HG03025 (cell line): ENCODE data around the gene PPP1R14C.

Source experiments
- ATAC-seq: cut with Tn5 transposase; IDR thresholded peaks from one replicate; pipeline ENCODE4 v1.9.1; 2021; ENCODE audit warnings: mild to moderate bottlenecking, moderate library complexity; ENCODE audit not compliant: unreplicated experiment, low FRiP score

The PPP1R14C gene, protein sequence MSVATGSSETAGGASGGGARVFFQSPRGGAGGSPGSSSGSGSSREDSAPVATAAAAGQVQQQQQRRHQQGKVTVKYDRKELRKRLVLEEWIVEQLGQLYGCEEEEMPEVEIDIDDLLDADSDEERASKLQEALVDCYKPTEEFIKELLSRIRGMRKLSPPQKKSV

DNA sequence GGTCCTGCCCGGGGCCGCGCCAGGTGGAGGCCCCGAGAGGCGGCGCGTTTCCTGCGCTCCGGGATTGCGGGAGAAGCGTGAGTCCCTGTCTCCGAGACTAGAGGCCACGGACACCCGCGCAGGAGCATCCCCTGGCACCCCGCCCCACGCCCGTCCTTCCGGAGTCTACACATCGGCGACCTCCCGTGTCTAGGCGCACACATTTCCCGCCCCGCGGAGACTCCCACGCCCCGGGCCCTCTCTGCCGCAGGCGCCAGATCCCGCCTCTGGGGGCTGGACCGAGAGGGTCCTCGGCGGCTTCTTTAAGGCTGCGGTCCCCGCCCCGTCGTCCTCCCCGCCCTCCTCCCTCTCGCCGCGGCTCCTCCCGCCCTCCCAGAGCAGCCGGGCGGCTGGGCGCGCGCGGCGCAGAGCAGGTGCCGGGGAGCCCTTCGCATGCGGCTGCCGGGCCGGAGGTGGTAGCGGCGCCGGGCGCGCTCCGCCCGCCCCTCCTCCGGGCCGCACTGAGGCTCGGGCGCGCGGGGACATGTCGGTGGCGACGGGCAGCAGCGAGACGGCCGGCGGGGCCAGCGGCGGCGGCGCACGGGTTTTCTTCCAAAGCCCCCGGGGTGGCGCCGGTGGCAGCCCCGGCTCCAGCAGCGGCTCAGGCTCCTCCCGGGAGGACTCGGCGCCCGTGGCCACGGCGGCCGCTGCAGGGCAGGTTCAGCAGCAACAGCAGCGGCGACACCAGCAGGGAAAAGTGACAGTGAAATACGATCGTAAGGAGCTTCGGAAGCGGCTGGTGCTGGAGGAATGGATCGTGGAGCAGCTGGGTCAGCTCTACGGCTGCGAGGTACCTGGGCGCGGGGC lies at the start of gene PPP1R14C:
TSS of gene PPP1R14C (plus strand) at position 375 of the 846 bp plus-strand sequence. CDS start at position 524, 149 bp downstream.
- ATAC-seq = no peak

DNA sequence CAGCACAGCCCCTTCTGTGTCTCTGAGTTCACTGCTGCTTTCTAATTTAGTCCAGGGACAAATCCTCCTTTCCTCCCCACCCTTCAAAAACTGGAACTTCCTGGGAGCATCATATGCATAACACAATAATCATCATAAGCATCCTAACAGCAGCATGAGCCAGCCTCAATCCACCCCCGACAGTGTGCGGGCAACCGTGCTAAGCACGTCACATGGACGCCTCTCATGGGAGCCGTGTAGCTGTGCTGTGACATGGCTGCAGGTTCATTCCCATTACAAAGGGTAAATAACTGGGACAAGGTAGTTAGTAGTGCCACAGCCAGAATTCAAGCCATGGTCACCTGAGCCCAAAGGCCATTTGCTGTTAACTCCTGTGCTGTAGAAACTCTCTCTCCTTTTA lies 49.4 kb upstream of the PPP1R14C start:
- no peak for ATAC-seq

DNA sequence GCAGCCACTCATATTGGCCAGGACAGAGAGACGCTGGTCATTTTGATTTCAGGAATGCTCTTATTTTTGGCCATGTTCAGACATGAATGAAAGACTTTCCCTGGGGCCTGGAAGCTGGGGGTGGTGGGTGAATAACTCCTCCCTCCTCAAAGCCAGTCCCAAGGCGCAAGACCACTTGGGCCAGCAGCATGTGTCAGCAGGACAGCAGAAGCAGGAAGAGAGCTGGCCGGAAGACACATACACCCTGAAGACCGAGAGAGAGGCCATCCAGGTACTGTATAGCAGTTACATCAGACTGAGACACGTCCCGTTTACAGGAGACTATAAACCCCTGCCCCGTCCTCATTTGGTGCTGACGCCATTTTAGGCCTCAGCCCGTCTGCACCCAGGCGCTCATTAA lies 44.7 kb upstream of the PPP1R14C start:
- ATAC-seq = no peak

DNA sequence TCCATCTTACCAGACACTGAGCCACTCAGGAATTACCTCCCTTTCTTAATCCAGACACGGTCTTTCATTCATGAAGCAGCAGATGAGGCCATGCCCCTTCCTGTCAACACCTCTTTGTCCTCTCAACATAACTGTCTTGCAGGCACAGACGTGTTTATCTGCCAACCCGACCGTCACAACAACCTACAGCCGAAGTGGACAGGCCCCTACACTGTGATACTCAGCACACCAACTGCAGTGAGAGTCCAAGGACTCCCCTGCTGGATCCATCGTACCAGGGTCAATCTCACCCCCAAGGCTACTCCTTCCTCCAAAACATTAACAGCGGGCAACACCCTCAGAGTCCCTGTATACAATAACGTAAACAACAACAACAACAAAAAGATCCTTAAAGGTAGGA lies 43.3 kb upstream of the PPP1R14C start:
- no peak for ATAC-seq

DNA sequence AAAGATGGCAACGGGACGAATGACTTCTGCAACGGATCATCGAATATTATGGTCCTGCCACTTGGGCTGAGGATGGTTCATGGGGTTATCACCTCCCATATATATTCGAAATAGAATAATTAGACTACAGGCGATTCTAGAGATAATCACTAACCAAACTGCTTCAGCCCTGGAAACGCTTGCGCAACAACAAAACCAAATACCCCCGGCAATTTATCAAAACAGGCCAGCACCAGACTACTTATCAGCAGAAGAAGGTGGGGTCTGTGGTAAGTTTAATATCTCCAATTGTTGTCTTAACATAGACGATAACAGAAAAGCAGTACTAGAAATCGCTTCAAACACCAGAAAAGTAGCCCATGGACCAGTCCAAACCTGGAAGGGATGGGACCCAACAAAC lies 42.9 kb upstream of the PPP1R14C start:
- ATAC-seq = no peak

DNA sequence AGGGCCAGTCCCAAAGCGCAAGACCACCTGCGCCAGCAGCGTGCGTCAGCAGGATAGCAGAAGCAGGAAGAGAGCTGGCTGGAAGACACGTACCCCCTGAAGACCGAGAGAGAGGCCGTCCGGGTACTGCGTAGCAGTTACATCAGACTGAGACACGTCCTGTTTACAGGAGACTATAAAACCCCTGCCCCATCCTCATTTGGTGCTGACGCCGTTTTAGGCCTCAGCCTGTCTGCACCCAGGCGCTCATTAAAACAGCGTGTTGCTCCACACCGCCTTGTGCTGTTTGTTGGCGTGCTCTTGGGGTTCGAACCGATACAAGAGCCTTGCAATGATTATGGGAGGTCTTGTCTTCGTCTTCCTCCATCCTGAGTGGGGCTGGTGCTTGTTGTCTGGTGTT lies 42.1 kb upstream of the PPP1R14C start:
- no peak for ATAC-seq

DNA sequence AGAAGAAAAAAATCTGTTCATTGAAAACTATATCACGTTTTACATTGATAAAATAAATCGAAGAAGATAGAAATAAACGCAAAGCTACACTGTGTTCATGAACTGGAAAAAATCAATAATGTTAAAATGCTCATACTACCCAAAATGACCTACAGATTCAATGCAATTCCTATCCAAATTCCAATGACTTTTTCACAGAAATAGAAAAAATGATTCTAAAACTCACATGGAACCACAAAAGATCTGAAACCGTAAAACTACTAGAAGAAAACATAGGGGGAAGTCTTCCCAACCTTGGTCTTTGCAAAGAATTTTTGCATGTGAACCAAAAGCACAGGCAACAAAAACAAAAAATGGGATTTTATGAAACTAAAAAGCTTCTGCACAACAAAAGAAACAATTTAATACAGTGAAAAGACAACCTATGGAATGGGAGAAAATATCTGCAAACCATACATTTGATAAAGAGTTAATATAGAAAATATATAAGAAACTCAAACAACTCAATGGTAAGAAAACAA lies 40.0 kb upstream of the PPP1R14C start:
- ATAC-seq = no peak

DNA sequence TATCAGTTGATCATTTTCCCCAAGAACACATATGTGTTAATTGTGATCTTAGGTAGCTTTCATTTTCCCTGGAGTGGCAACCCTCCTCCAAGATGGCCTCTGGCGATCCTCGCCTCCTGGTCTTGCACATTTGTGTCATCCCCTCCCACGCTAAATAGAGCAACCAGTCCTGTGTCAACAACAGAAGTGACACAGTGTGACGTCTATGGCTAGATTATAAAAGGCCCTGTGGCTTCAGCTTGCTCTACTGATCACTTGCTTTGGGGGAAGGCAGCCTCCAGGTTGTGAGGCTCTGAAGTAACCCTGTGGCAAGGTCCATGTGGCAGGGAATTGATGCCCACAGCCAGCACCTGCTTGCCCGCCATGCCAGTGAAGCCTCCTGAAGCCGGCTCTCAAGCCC lies 30.6 kb upstream of the PPP1R14C start:
- ATAC-seq = no peak

DNA sequence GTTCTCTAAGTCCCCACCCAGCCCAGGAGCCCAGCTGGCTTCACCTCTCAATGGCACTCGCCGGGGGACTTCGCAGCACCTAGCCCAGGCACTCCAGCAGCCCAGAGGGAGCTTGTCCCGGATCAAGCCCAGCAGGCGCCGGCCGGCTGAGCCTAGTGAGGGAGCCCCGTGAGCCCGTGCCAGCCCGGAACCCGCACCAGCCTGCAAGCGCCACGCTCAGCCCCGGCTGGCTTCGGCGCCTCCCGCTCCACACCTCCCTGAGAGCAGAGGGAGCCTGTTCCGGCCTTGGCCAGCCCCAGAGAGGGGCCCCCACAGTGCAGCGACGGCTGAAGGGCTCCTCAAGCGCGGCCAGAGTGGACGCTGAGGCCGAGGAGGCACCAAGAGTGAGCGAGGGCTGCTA lies 27.1 kb upstream of the PPP1R14C start:
- no peak for ATAC-seq

DNA sequence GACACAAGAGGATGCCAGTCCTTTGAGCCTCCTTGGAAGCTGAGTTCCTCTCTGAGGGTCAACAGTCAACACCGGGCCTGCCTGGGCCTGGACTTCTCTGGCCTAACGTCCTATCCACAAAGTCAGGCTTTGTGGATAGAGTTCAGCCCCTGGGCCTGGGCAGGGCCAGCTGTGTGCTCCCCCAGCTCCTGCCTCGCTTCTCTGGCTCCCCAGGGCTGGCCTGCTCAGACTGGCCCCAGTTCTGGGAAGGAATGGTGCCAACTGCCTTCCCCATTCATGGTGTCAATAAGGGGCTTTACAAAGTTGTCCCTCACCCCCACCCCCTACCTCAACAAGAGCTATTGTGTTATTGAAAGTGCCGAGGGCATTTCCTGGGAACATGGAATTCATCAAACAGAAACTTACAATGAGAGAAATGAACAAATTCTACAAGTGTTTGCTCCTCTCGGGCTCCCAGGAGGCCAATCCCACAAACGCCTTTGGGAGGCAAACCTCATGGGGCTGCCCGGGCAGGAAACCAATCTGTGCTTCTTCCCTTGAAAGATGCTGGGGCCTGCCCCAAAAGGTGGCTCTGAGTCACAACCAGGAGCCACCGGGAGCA lies 26.5 kb upstream of the PPP1R14C start:
- no peak for ATAC-seq

DNA sequence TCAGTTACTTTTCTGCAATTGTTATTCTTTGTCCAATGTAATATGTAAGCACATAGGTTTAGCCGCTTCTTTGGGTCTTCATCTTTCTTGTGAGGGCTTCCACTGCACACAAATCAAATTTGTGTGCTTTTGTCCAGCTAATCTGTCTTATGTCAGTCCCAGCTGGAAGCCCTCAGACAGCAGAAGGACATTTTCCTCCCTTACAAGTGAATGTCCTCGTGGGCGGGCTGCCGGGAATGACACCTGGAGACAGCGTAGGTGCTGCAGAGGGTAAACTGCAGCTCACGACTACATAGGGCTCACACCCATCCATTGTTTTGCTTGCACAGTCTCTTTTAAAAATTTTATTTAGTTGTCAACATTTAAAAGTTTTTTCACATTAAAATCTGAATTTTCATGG lies 24.6 kb upstream of the PPP1R14C start:
- no peak for ATAC-seq

DNA sequence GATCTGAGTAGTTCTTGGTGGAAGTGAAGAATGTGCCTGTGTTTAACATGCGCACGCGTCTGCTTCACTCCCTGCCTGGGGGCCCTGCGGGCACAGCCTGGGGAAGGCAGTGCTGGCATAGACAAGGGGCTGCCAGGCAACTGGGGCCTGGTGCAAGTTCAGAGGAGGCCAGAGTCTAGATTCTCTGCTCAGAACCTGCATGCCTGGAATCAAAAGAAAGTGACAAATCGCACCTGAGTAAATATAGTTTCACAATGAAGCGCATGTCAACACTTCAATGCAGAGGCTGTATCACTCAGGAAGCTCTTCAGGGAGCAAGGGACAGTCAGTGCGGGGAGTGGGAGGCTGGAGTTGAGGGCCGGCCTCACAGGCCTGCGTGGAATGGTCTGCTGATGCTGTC lies 24.2 kb upstream of the PPP1R14C start:
- ATAC-seq = no peak

DNA sequence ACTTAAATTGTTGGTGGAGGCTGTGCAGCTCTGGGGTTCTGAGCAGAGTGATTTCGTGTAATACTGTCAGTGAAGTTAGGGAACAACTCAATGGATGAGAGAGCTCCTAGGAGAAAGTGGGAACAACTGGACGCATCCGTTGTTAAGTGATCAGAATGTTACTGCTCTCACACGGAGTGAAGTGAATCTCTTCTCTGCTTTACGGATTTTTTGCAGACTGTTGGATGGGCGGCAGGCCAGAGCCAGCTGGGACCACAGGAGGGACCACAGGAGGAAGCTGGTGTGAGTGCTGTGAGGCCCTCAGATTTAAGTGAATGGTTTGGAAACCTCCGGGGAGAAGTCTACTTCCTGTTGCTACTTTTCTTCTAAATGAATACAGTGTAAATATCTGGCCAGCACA lies 23.7 kb upstream of the PPP1R14C start:
- ATAC-seq = no peak

DNA sequence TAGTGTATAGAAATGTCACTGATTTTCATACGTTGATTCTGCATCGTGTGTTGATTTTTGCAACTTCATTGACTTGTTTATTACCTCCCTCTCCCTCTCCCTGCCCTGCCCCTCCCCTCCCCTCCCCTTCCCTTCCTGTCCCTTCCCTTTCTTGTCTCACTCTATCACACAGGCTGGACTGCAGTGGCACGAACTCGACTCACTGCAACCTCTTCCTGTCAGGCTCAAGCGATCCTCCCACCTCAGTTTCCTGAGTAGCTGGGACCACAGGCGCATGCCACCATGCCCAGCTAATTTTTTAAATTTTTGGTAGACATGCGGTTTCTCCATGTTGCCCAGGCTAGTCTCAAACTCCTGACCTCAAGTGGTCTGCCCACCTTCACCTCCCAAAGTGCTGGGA lies 19.2 kb upstream of the PPP1R14C start:
- ATAC-seq = no peak

DNA sequence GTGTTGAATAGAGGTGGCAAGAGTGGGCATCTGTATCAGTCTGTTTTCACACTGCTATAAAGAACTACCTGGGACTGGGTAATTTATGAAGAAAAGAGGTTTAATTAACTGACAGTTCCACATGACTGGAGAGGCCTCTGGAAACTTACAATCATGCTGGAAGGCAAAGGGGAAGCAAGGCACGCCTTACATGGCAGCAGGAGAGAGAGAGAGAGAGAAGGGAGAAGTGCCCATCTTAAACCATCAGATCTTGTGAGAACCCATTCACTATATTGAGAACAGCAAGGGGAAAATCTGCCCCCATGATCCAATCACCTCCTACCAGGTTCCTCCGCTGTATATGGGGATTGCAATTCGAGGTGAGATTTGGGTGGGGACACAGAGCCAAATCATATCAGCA lies 18.6 kb upstream of the PPP1R14C start:
- no peak for ATAC-seq

DNA sequence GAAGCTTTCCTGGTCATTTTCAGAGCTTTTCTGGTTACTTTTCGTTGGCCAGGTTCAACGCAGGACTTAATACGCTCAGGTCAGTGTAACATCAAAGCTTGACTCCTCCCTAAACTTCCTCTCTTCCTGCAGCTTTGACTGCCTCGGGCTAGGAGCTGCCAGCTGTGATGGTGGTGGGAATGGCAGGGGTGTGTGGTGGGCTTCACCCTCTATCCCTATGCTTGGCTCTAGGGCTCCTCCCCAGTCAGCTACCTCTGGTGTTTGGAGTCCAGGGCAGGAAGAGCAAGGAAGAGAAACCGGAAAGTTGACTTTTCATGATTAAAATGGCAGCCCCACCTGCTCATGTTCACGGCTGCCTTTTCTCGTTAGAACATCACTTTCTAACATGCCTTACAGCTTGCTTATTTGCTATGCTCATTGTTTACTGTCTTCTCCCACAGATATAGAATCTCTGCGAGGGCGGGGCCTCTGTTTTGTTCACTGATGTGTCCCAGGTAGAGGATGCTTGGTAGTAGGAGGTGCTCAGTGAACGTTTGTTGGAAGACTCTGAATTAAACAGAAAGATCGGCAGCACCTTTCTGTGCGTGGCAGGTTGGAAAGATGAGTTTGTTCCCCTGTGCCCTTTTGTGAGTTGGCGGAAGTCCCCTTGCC lies 16.1 kb upstream of the PPP1R14C start:
- no peak for ATAC-seq

DNA sequence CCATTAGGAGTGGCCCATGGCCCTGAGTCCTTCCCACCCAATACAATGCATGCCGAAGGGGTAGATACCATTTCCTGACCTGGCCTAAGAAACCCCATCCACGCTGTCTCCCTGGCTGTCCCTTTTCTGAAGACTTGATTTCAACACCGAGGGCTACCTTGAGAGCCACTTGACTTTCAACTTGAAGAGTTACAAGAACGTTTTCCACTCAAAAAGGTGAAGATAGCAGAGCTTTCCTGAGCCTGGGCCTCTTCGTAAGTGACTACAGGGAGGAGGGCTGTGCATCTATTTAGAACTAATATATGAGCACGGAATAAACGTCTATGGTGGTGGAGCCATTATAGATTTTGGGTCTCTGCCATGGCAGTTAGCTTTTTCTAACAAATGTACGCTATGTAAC lies 14.4 kb upstream of the PPP1R14C start:
- no peak for ATAC-seq

DNA sequence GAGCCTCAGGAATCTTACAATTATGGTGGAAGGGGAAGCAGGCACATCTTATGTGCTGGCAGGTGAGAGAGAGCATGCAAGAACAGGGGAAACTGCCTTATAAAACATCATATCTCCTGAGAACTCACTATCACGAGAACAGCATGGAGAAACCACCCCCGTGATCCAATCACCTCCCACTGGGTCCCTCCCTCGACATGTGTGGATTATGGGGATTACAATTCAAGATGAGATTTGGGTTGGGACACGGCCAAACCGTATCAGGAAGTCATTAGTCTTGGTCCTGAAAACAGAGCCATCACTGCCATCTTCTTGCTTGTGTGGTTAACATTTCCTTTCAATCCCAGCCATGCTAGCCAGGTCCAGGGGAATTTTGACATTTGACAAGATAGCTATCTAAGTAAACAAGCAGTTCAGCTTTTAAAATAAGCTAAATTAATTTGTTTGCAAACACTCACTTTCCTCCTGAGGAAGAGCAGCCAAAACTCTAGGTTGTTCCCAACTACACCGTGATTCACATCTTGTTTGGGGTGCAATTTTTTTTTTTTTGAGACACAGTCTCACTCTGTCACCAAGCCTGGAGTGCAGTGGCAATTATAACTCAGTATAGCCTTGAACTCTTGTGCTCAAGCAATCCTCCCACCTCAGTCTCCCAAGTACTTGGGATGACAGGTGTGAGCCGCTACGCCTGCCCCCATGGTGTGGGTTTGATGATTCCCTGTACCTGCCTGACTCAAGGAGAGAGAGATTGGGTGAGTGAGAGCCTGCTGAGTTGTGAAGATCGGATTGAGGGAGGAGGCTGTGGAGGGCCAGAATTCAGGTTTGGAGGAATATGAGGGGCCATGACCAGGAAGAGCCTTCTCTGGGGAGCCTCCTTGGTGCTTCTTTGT lies 13.0 kb upstream of the PPP1R14C start:
- ATAC-seq = no peak

DNA sequence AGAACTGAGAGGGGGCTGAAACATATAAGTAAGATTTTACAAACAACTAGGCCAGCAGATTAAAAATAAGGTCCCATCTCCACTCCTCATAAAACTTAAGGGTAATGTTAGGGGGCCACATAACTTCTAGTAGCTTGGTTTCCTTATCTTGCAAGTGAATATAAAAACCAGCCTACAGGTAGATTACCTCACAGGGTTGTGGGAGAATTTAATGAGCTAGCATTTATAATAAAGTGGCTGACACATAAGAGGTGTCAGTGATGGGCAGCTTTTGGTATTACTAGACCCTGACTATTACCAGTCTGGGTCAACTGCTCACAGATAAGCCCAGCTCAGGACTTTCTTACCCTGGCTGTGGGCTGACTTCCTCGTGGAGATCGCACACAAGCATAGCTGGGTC lies 9.2 kb upstream of the PPP1R14C start:
- no peak for ATAC-seq

DNA sequence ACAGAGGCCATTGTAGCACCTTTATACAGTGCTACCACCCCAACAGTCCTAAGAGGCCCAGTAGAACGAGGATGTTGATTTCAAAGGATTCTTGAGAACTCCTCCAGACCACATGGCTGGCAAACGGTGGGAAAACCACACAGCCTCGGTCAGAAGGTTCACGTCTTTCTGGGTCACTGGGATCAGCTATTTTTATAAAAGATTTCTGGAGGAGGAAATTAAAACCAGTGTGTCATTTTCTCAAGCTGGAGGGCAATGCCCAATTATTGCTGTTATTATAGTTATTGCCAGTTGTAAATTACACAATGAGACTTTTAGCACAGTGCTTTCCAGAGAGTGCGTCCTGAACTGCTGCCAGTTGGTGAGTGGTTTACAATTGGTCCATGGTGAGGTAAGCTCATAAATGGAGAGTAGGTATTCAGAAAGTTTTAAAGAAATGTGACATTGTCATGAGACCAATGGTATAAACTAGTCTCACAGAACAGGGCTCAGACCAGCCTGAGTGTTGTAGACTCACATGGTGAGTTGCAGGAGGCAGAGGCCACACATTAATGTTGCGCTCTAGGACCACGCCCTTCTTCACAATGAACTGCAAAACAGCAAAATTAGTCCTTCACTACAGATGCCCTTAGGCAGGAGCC lies 8.4 kb upstream of the PPP1R14C start:
- ATAC-seq = no peak
